Upper lobe of right lung (tissue), 1 donor: ENCODE results near the gene CATSPERD. TPM values are rescaled to one million over a fixed set of nuclear protein-coding genes. Genes with fewer than 3 reads are reported as not detected.

Source experiments
- ATAC-seq: fragments of 200-7000 bp; cut with Tn5 transposase; one replicate; pipeline ENCODE4 v1.9.1; 2020; ENCODE audit warnings: mild to moderate bottlenecking, moderate library complexity
- DNase-seq: peaks from one replicate; pipeline ENCODE4 v3.0.0-alpha.2; 2020
- H3K27ac ChIP-seq: fragments of 200-600 bp; one replicate; pipeline ENCODE4 v1.8.0; 2022
- H3K27me3 ChIP-seq: fragments of 200-600 bp; one replicate; pipeline ENCODE4 v1.8.0; 2022; ENCODE audit warnings: mild to moderate bottlenecking
- H3K36me3 ChIP-seq: fragments of 200-600 bp; one replicate; pipeline ENCODE4 v1.8.0; 2022
- H3K4me1 ChIP-seq: fragments of 200-600 bp; one replicate; pipeline ENCODE4 v1.8.0; 2022
- H3K4me3 ChIP-seq: fragments of 200-600 bp; one replicate; pipeline ENCODE4 v1.8.0; 2022; ENCODE audit warnings: mild to moderate bottlenecking
- H3K9me3 ChIP-seq: fragments of 200-600 bp; one replicate; pipeline ENCODE4 v1.8.0; 2022
- CTCF ChIP-seq: fragments of 200-600 bp; IDR thresholded peaks from one replicate; pipeline ENCODE4 v1.8.0; 2022; ENCODE audit warnings: antibody characterized with exemption
- intact Hi-C: fragments of 100-400 bp; cut with DNase I; formaldehyde crosslinking; loops from one replicate; pipeline ENCODE4 v1.11.0; 2022
- long read RNA-seq: library from polyadenylated mRNA; unstranded; transcript quantifications from one replicate; pipeline ENCODE4 v2.0.0, GENCODE V29; 2021
- total RNA-seq: library from RNA; stranded (reverse); fragmentation: NEBNext Ultra II Directional; extraction: Animal tissue kit (Norgen Biotek cat#: 25700); gene quantifications from one replicate; pipeline ENCODE4 v1.2.1, GENCODE V29; 2021
- donor health status: DM: no; HTN: yes; CAD: no; lungs with severe emphysema.

The CATSPERD gene
- total RNA-seq = not detected
- long read RNA-seq = 0 reads

- DNase-seq (peak; percentile 99), ATAC-seq (peak; percentile 97)
- peak within 1 kb of the TSS; percentile 96 for H3K4me3 ChIP-seq
- H3K4me1 ChIP-seq = peaks cover 13% of the 10 kb centered on the region
- no peaks in the 10 kb centered on the region for H3K36me3 ChIP-seq
- TF ChIP-seq CTCF = peak; percentile 86
- H3K27ac ChIP-seq = peak within 1 kb of the TSS; percentile 97
- intact Hi-C loops = no loop called here
- H3K27me3 ChIP-seq = no peaks in the 10 kb centered on the region
- no peaks in the 10 kb centered on the region for H3K9me3 ChIP-seq
These were observed at the start of gene CATSPERD, which contains the start of gene LONP1 for GRCh38 chr19:5719961-5720790. TSS of gene CATSPERD (plus strand) at chr19:5720637. CDS start at chr19:5720738, 101 bp downstream. TSS of gene LONP1 (minus strand) at chr19:5720146. CDS start at chr19:5720132, 14 bp downstream.

- Histone ChIP-seq H3K27ac (no peak overlapping the region), H3K4me1 (no peaks in the 10 kb centered on the region), H3K9me3 (no peaks in the 10 kb centered on the region), H3K36me3 (peaks cover 45% of the 10 kb centered on the region), H3K27me3 (no peaks in the 10 kb centered on the region), H3K4me3 (no peak overlapping the region)
- TF ChIP-seq CTCF = no peak
- ATAC-seq (no peak), DNase-seq (no peak)
- intact Hi-C loops = no loop called here
These were observed 48.8 kb upstream of the CATSPERD start for GRCh38 chr19:5671600-5671999.

GRCh38 chr19:5672708-5673459, 47.6 kb upstream of the CATSPERD start:
- intact Hi-C loops = no loop called here
- DNase-seq (no peak), ATAC-seq (no peak)
- no peak for TF ChIP-seq CTCF
- Histone ChIP-seq H3K27me3 (no peaks in the 10 kb centered on the region), H3K36me3 (peaks cover 32% of the 10 kb centered on the region), H3K4me1 (no peaks in the 10 kb centered on the region), H3K9me3 (no peaks in the 10 kb centered on the region), H3K4me3 (no peak overlapping the region), H3K27ac (no peak overlapping the region)

GRCh38 chr19:5673752-5674151, 46.7 kb upstream of the CATSPERD start:
- TF ChIP-seq CTCF = no peak
- H3K27me3 ChIP-seq = no peaks in the 10 kb centered on the region
- DNase-seq = no peak

GRCh38 chr19:5674714-5675113, 45.7 kb upstream of the CATSPERD start:
- ATAC-seq (no peak), DNase-seq (no peak)
- H3K27ac ChIP-seq = no peak overlapping the region
- peaks cover 14% of the 10 kb centered on the region for H3K36me3 ChIP-seq
- intact Hi-C loops = no loop called here
- no peak overlapping the region for H3K4me3 ChIP-seq
- no peaks in the 10 kb centered on the region for H3K9me3 ChIP-seq
- peaks cover 7% of the 10 kb centered on the region for H3K4me1 ChIP-seq
- no peak for TF ChIP-seq CTCF
- H3K27me3 ChIP-seq = no peaks in the 10 kb centered on the region

More at GRCh38 chr19:5673752-5674151, 46.7 kb upstream of the CATSPERD start:
- Histone ChIP-seq H3K4me1 (no peaks in the 10 kb centered on the region), H3K27ac (no peak overlapping the region), H3K4me3 (no peak overlapping the region), H3K36me3 (peaks cover 23% of the 10 kb centered on the region), H3K9me3 (no peaks in the 10 kb centered on the region)
- intact Hi-C loops = no loop called here
- no peak for ATAC-seq
